VCaP (cell line): ENCODE data around the gene CHERP.

Experiments used
- H3K27ac ChIP-seq: fragments of 450-650 bp; 2 replicates; pipeline ENCODE4 v1.5.1; 2017
- TF ChIP-seq, protein P1 (sequence below): fragments of 450-650 bp; conservative IDR thresholded peaks from 2 replicates; pipeline ENCODE4 v1.5.1; 2017; ENCODE audit warnings: mild to moderate bottlenecking, moderate library complexity

Gene CHERP, protein sequence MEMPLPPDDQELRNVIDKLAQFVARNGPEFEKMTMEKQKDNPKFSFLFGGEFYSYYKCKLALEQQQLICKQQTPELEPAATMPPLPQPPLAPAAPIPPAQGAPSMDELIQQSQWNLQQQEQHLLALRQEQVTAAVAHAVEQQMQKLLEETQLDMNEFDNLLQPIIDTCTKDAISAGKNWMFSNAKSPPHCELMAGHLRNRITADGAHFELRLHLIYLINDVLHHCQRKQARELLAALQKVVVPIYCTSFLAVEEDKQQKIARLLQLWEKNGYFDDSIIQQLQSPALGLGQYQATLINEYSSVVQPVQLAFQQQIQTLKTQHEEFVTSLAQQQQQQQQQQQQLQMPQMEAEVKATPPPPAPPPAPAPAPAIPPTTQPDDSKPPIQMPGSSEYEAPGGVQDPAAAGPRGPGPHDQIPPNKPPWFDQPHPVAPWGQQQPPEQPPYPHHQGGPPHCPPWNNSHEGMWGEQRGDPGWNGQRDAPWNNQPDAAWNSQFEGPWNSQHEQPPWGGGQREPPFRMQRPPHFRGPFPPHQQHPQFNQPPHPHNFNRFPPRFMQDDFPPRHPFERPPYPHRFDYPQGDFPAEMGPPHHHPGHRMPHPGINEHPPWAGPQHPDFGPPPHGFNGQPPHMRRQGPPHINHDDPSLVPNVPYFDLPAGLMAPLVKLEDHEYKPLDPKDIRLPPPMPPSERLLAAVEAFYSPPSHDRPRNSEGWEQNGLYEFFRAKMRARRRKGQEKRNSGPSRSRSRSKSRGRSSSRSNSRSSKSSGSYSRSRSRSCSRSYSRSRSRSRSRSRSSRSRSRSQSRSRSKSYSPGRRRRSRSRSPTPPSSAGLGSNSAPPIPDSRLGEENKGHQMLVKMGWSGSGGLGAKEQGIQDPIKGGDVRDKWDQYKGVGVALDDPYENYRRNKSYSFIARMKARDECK

DNA sequence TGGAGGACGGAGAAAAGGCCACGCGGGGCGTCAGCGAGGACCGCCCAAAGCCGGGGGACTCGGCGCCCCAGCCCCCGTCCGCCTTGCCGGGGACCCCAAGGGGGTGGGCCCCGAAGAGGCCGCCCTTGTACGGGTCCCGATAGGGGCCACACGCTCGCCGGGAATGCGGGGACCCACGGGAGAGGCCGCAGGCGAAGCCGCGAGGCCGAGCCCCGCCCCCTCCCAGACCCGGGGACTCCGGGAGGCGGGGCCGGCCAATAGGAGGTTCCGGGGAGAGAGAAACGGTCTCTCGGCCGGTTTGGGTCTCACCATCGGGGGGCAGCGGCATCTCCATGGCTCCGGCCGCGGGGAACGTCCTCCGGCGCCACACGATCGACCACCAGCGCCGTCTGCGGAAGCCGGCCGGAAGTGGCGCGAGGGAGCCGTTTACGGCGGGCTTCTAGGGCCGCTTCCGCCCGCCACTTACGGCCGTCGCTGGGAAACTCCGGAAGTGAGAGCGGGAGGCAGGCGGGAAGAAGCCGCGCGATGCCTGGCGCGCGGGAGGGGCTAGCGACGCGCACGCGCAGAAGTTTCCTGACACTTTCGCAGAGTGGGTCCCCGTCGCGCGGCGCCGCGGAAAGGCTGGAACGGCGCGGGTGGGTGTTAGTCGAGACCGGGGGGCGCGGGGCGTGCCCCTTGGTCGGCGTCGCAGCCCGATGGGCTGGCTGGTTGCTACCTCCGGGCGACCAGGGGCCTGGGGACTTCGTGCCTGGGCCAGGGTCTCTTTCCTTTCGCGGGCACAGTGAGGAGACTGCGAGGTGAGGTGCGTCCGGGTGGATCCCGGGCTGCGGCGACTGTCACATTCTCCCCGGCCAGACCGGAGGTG, at the start of gene CHERP:
CHERP (minus strand) TSS at position 393 of the 865 bp plus-strand sequence; CDS start at position 334, 59 bp downstream.
- TF ChIP-seq, protein P1, sequence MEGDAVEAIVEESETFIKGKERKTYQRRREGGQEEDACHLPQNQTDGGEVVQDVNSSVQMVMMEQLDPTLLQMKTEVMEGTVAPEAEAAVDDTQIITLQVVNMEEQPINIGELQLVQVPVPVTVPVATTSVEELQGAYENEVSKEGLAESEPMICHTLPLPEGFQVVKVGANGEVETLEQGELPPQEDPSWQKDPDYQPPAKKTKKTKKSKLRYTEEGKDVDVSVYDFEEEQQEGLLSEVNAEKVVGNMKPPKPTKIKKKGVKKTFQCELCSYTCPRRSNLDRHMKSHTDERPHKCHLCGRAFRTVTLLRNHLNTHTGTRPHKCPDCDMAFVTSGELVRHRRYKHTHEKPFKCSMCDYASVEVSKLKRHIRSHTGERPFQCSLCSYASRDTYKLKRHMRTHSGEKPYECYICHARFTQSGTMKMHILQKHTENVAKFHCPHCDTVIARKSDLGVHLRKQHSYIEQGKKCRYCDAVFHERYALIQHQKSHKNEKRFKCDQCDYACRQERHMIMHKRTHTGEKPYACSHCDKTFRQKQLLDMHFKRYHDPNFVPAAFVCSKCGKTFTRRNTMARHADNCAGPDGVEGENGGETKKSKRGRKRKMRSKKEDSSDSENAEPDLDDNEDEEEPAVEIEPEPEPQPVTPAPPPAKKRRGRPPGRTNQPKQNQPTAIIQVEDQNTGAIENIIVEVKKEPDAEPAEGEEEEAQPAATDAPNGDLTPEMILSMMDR: no peak
- H3K27ac ChIP-seq: peak within 1 kb of the TSS; percentile 96

DNA sequence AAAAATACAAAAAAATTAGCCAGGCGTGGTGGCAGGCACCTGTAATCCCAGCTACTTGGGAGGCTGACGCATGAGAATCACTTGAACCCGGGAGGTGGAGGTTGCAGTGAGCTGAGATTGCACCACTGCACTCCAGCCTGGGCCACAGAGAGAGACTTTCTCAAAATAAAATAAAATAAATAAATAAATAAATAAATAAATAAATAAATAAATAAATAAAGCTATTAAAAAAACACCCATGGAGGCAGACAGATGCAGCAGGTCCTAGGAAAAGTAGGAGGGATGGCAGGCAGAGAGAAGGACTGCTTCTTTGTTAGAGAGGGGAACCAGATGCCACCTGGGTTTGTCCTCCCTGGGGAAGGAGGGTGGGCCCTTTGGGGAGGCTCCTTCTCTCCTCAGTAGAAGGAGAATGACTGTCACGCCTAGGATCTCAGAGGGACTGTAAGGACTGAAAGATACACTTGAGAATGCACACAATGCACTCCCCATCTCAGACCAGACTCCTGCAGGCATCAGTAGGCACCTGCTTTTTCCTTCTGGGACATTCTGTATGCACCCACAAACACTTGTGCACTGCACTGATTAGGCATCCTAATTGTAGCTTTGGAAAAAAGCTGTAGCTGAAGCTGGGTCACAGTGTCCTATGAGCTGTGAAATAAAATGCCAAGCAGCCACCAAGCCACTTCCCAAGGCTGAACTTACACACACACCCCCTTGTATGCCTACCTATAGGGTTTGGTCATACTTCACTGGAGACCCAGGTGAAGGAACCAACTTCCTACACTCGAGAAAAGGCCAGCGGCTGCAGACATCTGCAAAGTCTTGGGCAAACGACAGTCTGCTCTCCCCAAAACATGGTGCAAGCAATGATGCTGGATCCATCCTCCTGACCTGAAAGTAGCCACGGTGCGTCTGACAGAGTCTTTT, 48.9 kb upstream of the CHERP start:
- H3K27ac ChIP-seq: no peak overlapping the region
- TF ChIP-seq, protein P1: no peak

DNA sequence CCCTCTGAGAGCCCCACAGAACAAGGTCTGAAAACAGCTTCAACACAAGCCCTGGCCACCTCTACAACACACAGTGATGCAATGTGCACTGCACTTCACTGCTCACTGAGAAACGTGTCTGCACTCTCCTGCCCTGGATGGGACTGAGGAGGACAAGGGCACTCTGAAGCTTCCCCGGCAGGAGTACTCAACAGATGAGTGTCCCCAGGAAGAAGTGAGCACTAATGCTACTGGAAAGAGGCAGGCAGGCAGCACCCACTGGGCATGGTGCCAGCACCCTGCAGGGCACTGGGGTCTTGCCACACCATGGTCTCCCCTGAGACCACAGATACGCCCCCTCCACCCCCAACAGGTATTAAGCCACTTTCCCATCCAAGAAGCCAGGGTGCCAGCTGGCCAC, 47.7 kb upstream of the CHERP start:
- TF ChIP-seq, protein P1: no peak
- no peak overlapping the region for H3K27ac ChIP-seq

DNA sequence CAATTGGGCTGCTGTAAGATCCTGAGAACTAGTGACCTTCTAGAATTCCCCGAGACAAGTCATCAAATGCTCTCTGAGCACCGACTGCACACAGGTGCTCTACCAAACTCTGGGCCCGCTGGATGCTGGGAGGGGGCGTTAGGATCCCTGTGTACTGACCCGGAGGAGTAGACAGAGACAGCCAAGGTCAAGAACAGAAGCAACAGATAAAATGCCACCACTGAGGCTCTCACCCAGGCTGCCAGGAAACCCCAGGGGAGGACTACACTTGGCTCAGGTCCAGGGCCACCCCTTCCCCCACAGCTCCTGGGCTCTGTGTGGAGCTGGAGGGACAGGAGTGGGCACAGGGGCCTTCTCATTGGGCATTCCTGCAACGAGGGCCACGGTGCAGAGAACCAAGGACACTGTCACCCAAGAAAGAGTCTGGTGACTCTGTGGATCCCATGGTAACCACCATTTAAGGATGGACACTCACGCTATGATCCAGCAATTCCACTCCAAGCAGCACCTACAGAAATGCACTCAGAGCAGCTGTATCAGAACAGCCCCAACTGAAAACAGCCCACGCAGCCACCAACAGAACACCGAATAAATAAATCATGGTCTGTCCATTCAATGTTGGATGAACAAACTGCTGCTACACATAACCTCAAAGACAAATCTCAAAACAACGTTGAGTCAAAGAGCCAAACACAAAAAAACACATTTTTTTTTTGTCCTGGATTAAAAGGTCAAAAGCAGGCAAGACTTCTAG, 46.8 kb upstream of the CHERP start:
- H3K27ac ChIP-seq: peak overlapping the region; percentile 27

DNA sequence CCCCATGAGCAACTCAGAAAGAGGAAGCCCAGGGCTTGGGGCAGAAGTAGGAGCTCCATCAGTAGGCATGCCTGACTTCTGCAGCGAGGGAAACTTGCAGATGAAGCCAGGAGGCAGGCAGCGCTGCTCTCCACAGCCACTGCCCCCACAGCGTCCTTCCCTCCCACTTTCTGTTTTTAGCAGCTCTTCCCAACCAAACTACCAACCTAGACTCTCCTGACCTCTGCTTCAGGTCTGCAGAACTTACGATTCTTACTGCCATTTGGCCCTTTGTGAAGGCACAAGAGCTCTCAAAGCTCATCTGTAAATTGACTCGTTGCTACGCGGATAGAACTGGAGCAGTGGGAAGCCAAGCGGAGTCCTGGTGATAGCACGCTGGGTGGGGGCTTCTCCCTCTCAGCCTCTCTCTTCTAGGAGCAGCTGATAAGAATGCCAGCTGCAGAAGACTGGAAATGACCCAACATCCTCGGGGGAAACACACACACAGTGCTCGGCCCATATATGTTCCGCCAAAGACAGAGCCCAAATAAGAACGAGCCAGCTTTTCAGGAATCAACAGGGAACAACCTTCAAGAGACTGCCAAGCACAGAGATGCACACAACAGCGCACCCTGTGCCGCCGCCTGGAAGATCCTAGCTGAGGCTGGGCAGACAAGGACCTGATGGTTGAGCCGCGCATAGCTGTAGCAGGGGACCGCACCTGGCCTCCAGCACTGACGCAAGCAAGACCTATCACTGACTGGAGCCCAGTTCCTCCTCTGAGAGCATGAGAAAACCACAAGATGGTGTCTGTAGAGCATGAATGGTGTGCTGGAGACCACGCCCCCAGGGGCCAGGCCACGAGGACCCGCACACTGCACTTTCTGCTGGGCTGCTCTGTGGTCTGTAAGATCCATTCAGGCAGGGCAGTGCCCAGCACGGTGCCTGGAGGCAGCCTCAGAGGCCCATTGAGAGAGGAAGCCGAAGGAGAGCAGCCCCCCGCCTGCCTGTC, 45.9 kb upstream of the CHERP start:
- H3K27ac ChIP-seq: peak overlapping the region; percentile 27
- TF ChIP-seq, protein P1: no peak

More for the DNA sequence above, 46.8 kb upstream of the CHERP start:
- TF ChIP-seq, protein P1: no peak
